ENCODE data around the gene INS.

Gene INS

GRCh38 chr11:2154195-2154585 is 6.8 kb downstream of the INS start:
- Histone ChIP-seq H3K4me2 (ENCODE audit: insufficient read depth, low read length) (no peak overlapping the region), H3K9me3 (ENCODE audit: insufficient read depth, low read length, severe bottlenecking) (no peaks in the 10 kb centered on the region), H2AFZ (ENCODE audit: low read depth, low read length) (no peak overlapping the region), H4K20me1 (ENCODE audit: insufficient read depth, low read length) (peaks cover 27% of the 10 kb centered on the region; the same call in 1 of the 2 replicates), H3K27ac (ENCODE audit: low read length) (no peak overlapping the region), H3K4me1 (ENCODE audit: insufficient read depth, low read length) (peaks cover 5% of the 10 kb centered on the region), H3K27me3 (ENCODE audit: insufficient read depth, low read length, poor library complexity) (peaks cover 10% of the 10 kb centered on the region), H3K79me2 (ENCODE audit: insufficient read depth, low read length) (no peaks in the 10 kb centered on the region), H3K4me3 (ENCODE audit: low read depth in 1 of 2, low read length in 2 of 2) (no peak overlapping the region), H3K36me3 (ENCODE audit: insufficient read depth, low read length) (no peaks in the 10 kb centered on the region), H3K9ac (ENCODE audit: low read depth, low read length) (no peak overlapping the region)
- DNase-seq (no peak), ATAC-seq (ENCODE audit: insufficient read depth, low read depth) (no peak)
- TF ChIP-seq CTCF (IDR thresholded peaks at IDR 0.05; ENCODE audit: borderline replicate concordance, extremely low read depth, low read length, poor library complexity, severe bottlenecking) (no peak), EZH2 (IDR thresholded peaks at IDR 0.05; ENCODE audit: borderline replicate concordance, low read depth, low read length, severe bottlenecking) (no peak)

GRCh38 chr11:2153581-2154194 is 7.3 kb downstream of the INS start:
- Histone ChIP-seq H3K27ac (ENCODE audit: low read length) (no peak overlapping the region), H4K20me1 (ENCODE audit: insufficient read depth, low read length) (peaks cover 28% of the 10 kb centered on the region; the same call in 1 of the 2 replicates), H3K4me3 (ENCODE audit: low read depth in 1 of 2, low read length in 2 of 2) (no peak overlapping the region), H3K9me3 (ENCODE audit: insufficient read depth, low read length, severe bottlenecking) (no peaks in the 10 kb centered on the region), H2AFZ (ENCODE audit: low read depth, low read length) (no peak overlapping the region), H3K4me1 (ENCODE audit: insufficient read depth, low read length) (peaks cover 5% of the 10 kb centered on the region), H3K4me2 (ENCODE audit: insufficient read depth, low read length) (no peak overlapping the region), H3K9ac (ENCODE audit: low read depth, low read length) (no peak overlapping the region), H3K79me2 (ENCODE audit: insufficient read depth, low read length) (no peaks in the 10 kb centered on the region), H3K27me3 (ENCODE audit: insufficient read depth, low read length, poor library complexity) (peaks cover 16% of the 10 kb centered on the region), H3K36me3 (ENCODE audit: insufficient read depth, low read length) (no peaks in the 10 kb centered on the region)
- TF ChIP-seq CTCF (IDR thresholded peaks at IDR 0.05; ENCODE audit: borderline replicate concordance, extremely low read depth, low read length, poor library complexity, severe bottlenecking): no peak
- no peak for TF ChIP-seq EZH2 (IDR thresholded peaks at IDR 0.05; ENCODE audit: borderline replicate concordance, low read depth, low read length, severe bottlenecking)
- no peak for ATAC-seq (ENCODE audit: insufficient read depth, low read depth)
- no peak for DNase-seq

- Histone ChIP-seq H3K27ac (ENCODE audit: low read length) (no peak overlapping the region), H3K79me2 (ENCODE audit: insufficient read depth, low read length) (no peaks in the 10 kb centered on the region), H2AFZ (ENCODE audit: low read depth, low read length) (no peak overlapping the region), H3K9me3 (ENCODE audit: insufficient read depth, low read length, severe bottlenecking) (no peaks in the 10 kb centered on the region), H3K4me1 (ENCODE audit: insufficient read depth, low read length) (peaks cover 5% of the 10 kb centered on the region), H3K9ac (ENCODE audit: low read depth, low read length) (no peak overlapping the region), H4K20me1 (ENCODE audit: insufficient read depth, low read length) (peaks cover 20% of the 10 kb centered on the region), H3K36me3 (ENCODE audit: insufficient read depth, low read length) (no peaks in the 10 kb centered on the region), H3K4me3 (ENCODE audit: low read depth in 1 of 2, low read length in 2 of 2) (no peak overlapping the region), H3K4me2 (ENCODE audit: insufficient read depth, low read length) (peak overlapping the region; percentile 37), H3K27me3 (ENCODE audit: insufficient read depth, low read length, poor library complexity) (peaks cover 24% of the 10 kb centered on the region)
- no peak for TF ChIP-seq EZH2 (IDR thresholded peaks at IDR 0.05; ENCODE audit: borderline replicate concordance, low read depth, low read length, severe bottlenecking)
- TF ChIP-seq CTCF (IDR thresholded peaks at IDR 0.05; ENCODE audit: borderline replicate concordance, extremely low read depth, low read length, poor library complexity, severe bottlenecking): peak; percentile 90
- ATAC-seq (ENCODE audit: insufficient read depth, low read depth) (peak; percentile 72), DNase-seq (peak; percentile 80)
Observed at GRCh38 chr11:2151500-2152257, 9.3 kb downstream of the INS start.

All from DND-41 (cell line).